ENCODE measurements around the gene KCNQ1. TPM values are rescaled to one million over a fixed set of nuclear protein-coding genes. Genes with fewer than 3 reads are reported as not detected.

The KCNQ1 gene
- total and polyA plus RNA-seq, 12 donors, result 11.0 to 447 (median 320) TPM

- Histone ChIP-seq H3K4me1 (replicated peaks in 1 of 2) (peaks cover 45 to 54% of the 10 kb centered on the region in 2 donors), H3K4me3 (no peak overlapping the region), H3K9me3 (replicated peaks in 1 of 3) (no peaks in the 10 kb centered on the region), H3K27me3 (no peaks in the 10 kb centered on the region), H3K36me3 (replicated peaks in 1 of 2) (no peaks in the 10 kb centered on the region), H3K27ac (peak overlapping the region in 4 of 5 donors; percentile 20 to 79 (median 42))
- TF ChIP-seq POLR2A (IDR thresholded peaks at IDR 0.05), result no peak
- no peak for TF ChIP-seq CTCF (IDR thresholded peaks at IDR 0.05)
- intact Hi-C loops (cut with DNase I), result no loop called here
- peak in 2 of 7 donors; percentile 27 to 31 for DNase-seq
- 71 to 100% (median 85%) methylated on average over 1 of the region's 1 CpG for WGBS, 4 donors
Measured at GRCh38 chr11:2687223-2687530, 242.4 kb downstream of the KCNQ1 start.

- Histone ChIP-seq H3K4me3 (no peak overlapping the region), H3K4me1 (replicated peaks in 1 of 2) (peaks cover 45 to 58% of the 10 kb centered on the region in 2 donors), H3K36me3 (replicated peaks in 1 of 2) (no peaks in the 10 kb centered on the region), H3K27ac (peak overlapping the region in 4 of 5 donors; percentile 20 to 79 (median 42)), H3K9me3 (replicated peaks in 1 of 3) (no peaks in the 10 kb centered on the region), H3K27me3 (no peaks in the 10 kb centered on the region)
- DNase-seq, result peak in 5 of 7 donors; percentile 22 to 68 (median 45)
- intact Hi-C loops (cut with DNase I), result no loop called here
- 25 to 44% (median 36%) methylated on average over 2 to 7 of the region's 7 CpGs for WGBS, 4 donors
- TF ChIP-seq POLR2A (IDR thresholded peaks at IDR 0.05) (no peak), CTCF (IDR thresholded peaks at IDR 0.05) (no peak)
Measured at GRCh38 chr11:2687782-2688191, 243.0 kb downstream of the KCNQ1 start.

GRCh38 chr11:2688381-2689231 lies 243.8 kb downstream of the KCNQ1 start:
- Histone ChIP-seq H3K4me1 (replicated peaks in 1 of 2) (peaks cover 45 to 67% of the 10 kb centered on the region in 2 donors), H3K9me3 (replicated peaks in 1 of 3) (no peaks in the 10 kb centered on the region), H3K27ac (peak overlapping the region in 4 of 5 donors; percentile 13 to 79 (median 42)), H3K27me3 (no peaks in the 10 kb centered on the region), H3K36me3 (replicated peaks in 1 of 2) (no peaks in the 10 kb centered on the region), H3K4me3 (no peak overlapping the region)
- DNase-seq, result peak in 5 of 7 donors; percentile 8 to 53 (median 23)
- intact Hi-C loops (cut with DNase I), result no loop called here
- WGBS, 4 donors, result 68 to 100% (median 73%) methylated on average over 1 to 6 of the region's 6 CpGs
- TF ChIP-seq CTCF (IDR thresholded peaks at IDR 0.05), result no peak
- TF ChIP-seq POLR2A (IDR thresholded peaks at IDR 0.05), result no peak

GRCh38 chr11:2689651-2690575 lies 245.1 kb downstream of the KCNQ1 start:
- no peak overlapping the region for H3K4me3 ChIP-seq
- H3K4me1 ChIP-seq (replicated peaks in 1 of 2), result peaks cover 45 to 80% of the 10 kb centered on the region in 2 donors
- peak in 4 of 7 donors; percentile 6 to 51 (median 19) for DNase-seq
- intact Hi-C loops (cut with DNase I), result loop anchor here in 1 of 2 donors (10.0 kb wide), 1 partner anchor 195 kb away; the partner anchor contains the start of gene CDKN1C
- WGBS, 4 donors, result 63 to 81% (median 76%) methylated on average over 4 to 8 of the region's 8 CpGs
- H3K36me3 ChIP-seq (replicated peaks in 1 of 2), result no peaks in the 10 kb centered on the region
- H3K27me3 ChIP-seq, result no peaks in the 10 kb centered on the region
- peak overlapping the region in 3 of 5 donors; percentile 4 to 79 (median 34) for H3K27ac ChIP-seq
- TF ChIP-seq POLR2A (IDR thresholded peaks at IDR 0.05), result no peak
- TF ChIP-seq CTCF (IDR thresholded peaks at IDR 0.05), result no peak
- no peaks in the 10 kb centered on the region for H3K9me3 ChIP-seq (replicated peaks in 1 of 3)

All from adrenal gland (tissue), 12 donors.